Loucy (cell line): Measurements from ENCODE around the gene NHSL2.
"Not testable (repeated sequence)": the region's sequence is repeated elsewhere in the genome, so short reads cannot be mapped to it uniquely, and the experiment has no call there.

Experiments
- H2AFZ ChIP-seq: fragments of 200-600 bp; sonication (generic); 2 replicates; pipeline ENCODE4 v1.6.0; 2016; ENCODE audit warnings: antibody characterized with exemption, mild to moderate bottlenecking, low read length, moderate library complexity
- H3F3A ChIP-seq: fragments of 200-600 bp; 2 replicates; pipeline ENCODE4 v1.6.0; 2016; ENCODE audit warnings: antibody characterized with exemption, low read depth, mild to moderate bottlenecking
- H3K27me3 ChIP-seq: fragments of 200-600 bp; sonication (generic); 2 replicates; pipeline ENCODE4 v1.6.1; 2014; ENCODE audit warnings: low read length, mild to moderate bottlenecking; ENCODE audit not compliant: insufficient read depth, poor library complexity, severe bottlenecking
- H3K36me3 ChIP-seq: fragments of 200-600 bp; sonication (generic); 2 replicates; pipeline ENCODE4 v1.6.1; 2016; ENCODE audit warnings: low read length; ENCODE audit not compliant: insufficient read depth
- H3K4me1 ChIP-seq: fragments of 200-600 bp; sonication (generic); 2 replicates; pipeline ENCODE4 v1.5.1; 2014; ENCODE audit warnings: low read length, mild to moderate bottlenecking; ENCODE audit not compliant: insufficient read depth, poor library complexity, severe bottlenecking
- H3K4me2 ChIP-seq: fragments of 200-600 bp; sonication (generic); 2 replicates; pipeline ENCODE4 v1.6.0; 2014; ENCODE audit warnings: antibody characterized with exemption, low read length, low read depth, mild to moderate bottlenecking; ENCODE audit not compliant: poor library complexity, severe bottlenecking
- H3K4me3 ChIP-seq: fragments of 200-600 bp; sonication (generic); 2 replicates; pipeline ENCODE4 v1.5.1; 2014; ENCODE audit warnings: low read length, mild to moderate bottlenecking, mixed read lengths; ENCODE audit not compliant: poor library complexity, severe bottlenecking
- H3K79me2 ChIP-seq: fragments of 200-600 bp; sonication (generic); 2 replicates; pipeline ENCODE4 v1.6.1; 2014; ENCODE audit warnings: low read length; ENCODE audit not compliant: insufficient read depth
- H3K9ac ChIP-seq: fragments of 200-600 bp; sonication (generic); 2 replicates; pipeline ENCODE4 v1.6.0; 2014; ENCODE audit warnings: mild to moderate bottlenecking, low read depth, low read length, moderate library complexity; ENCODE audit not compliant: poor library complexity, severe bottlenecking
- H3K9me2 ChIP-seq: fragments of 200-600 bp; sonication (generic); replicated peaks from 2 replicates; pipeline ENCODE4 v1.6.1; 2016; ENCODE audit warnings: low read depth, low read length, mixed read lengths
- H3K9me3 ChIP-seq: fragments of 200-600 bp; sonication (generic); 2 replicates; pipeline ENCODE4 v1.6.1; 2014; ENCODE audit warnings: mild to moderate bottlenecking, antibody characterized with exemption, low read length, low read depth; ENCODE audit not compliant: insufficient read depth
- H4K20me1 ChIP-seq: fragments of 200-600 bp; sonication (generic); 2 replicates; pipeline ENCODE4 v1.6.0; 2014; ENCODE audit warnings: antibody characterized with exemption, low read length, mild to moderate bottlenecking; ENCODE audit not compliant: insufficient read depth, poor library complexity, severe bottlenecking
- CTCF ChIP-seq: fragments of 200-600 bp; sonication (generic); conservative IDR thresholded peaks from 2 replicates; pipeline ENCODE4 v1.5.1; 2014; ENCODE audit warnings: mild to moderate bottlenecking, antibody characterized with exemption, low read length
- EZH2phosphoT487 ChIP-seq: fragments of 200-600 bp; IDR thresholded peaks from 2 replicates; pipeline ENCODE4 v1.6.1; 2018; ENCODE audit warnings: antibody characterized with exemption, mild to moderate bottlenecking, moderate library complexity, borderline replicate concordance

NHSL2 gene

DNA sequence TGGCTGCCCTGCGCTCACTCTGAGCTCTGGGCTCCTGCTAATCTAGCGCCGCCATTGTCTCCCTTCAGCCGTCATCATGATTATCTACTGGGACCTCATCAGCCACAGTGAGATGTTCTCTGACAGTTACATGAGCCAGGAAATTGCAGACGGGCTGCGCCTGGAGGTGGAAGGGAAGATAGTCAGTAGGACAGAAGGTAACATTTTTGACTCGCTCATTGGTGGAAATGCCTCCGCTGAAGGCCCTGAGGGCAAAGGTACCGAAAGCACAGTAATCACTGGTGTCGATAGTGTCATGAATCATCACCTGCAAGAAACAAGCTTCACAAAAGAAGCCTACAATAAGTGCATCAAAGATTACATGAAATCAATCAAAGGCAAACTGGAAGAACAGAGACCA is 249.1 kb downstream of the NHSL2 start:
- H3K4me3 ChIP-seq = no peak overlapping the region
- no peak overlapping the region for H3K4me2 ChIP-seq
- no peaks in the 10 kb centered on the region for H3K4me1 ChIP-seq
- TF ChIP-seq EZH2phosphoT487 = no peak
- no peak for TF ChIP-seq CTCF
- H3K79me2 ChIP-seq = no peaks in the 10 kb centered on the region
- no peaks in the 10 kb centered on the region for H3F3A ChIP-seq
- H3K9me3 ChIP-seq = no peaks in the 10 kb centered on the region
- H3K27me3 ChIP-seq = no peaks in the 10 kb centered on the region
- no peak overlapping the region for H3K9ac ChIP-seq
- H4K20me1 ChIP-seq = no peaks in the 10 kb centered on the region
- no peaks in the 10 kb centered on the region for H3K36me3 ChIP-seq
- H2AFZ ChIP-seq = no peak overlapping the region
- no peaks in the 10 kb centered on the region for H3K9me2 ChIP-seq

GRCh38 chrX:72165551-72165950 is 254.9 kb downstream of the NHSL2 start:
- TF ChIP-seq EZH2phosphoT487 (no peak), CTCF (no peak)

DNA sequence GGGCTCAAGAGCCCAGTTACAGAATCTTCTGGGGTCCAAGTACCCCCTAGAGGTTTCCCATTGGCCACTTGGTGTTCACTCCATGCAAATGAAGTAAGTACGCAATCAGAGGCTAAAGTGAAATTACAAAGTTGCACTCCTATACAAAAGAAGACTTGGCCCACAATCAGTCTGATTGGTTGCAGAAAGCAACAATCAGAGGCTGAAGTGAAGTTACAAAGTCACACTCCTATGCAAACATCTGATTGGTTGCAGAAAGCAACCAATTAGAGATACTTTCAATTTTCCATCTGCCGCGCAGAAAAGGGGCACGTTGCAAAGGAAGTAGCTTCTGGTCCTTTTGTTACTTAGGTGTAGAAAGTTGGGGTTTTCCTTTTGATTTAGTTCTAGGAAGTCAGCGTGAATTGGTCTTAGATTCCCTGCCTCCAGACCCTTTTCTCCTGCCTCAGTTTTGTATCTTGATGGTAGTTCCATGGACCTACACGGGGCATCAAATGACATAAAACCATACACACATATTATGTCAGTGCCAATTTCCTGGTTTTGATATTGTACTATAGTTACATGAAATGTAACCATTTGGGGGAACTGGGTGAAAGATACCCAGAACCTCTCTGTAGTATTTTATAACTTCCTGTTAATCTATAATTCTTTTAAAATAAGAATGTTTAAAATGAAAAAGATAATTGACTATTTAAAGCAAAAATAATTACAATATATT is 258.5 kb downstream of the NHSL2 start:
- Histone ChIP-seq H3F3A (no peaks in the 10 kb centered on the region), H3K4me3 (no peak overlapping the region), H3K9ac (no peak overlapping the region), H2AFZ (peak overlapping the region; percentile 64; the same call in 1 of the 2 replicates), H3K4me1 (no peaks in the 10 kb centered on the region), H4K20me1 (no peaks in the 10 kb centered on the region), H3K79me2 (no peaks in the 10 kb centered on the region), H3K27me3 (no peaks in the 10 kb centered on the region), H3K9me2 (no peaks in the 10 kb centered on the region), H3K9me3 (no peaks in the 10 kb centered on the region), H3K4me2 (no peak overlapping the region), H3K36me3 (no peaks in the 10 kb centered on the region)
- TF ChIP-seq EZH2phosphoT487 = no peak

More at GRCh38 chrX:72165551-72165950, 254.9 kb downstream of the NHSL2 start:
- H2AFZ ChIP-seq = no peak overlapping the region
- H3K9ac ChIP-seq = no peak overlapping the region
- no peaks in the 10 kb centered on the region for H3K4me1 ChIP-seq
- no peaks in the 10 kb centered on the region for H3K9me3 ChIP-seq
- no peaks in the 10 kb centered on the region for H3F3A ChIP-seq
- no peak overlapping the region for H3K4me3 ChIP-seq
- H3K4me2 ChIP-seq = no peak overlapping the region
- H3K27me3 ChIP-seq = no peaks in the 10 kb centered on the region
- no peaks in the 10 kb centered on the region for H3K9me2 ChIP-seq
- H3K79me2 ChIP-seq = no peaks in the 10 kb centered on the region
- H4K20me1 ChIP-seq = no peaks in the 10 kb centered on the region
- H3K36me3 ChIP-seq = no peaks in the 10 kb centered on the region

- not testable (repeated sequence) for H3K27me3 ChIP-seq, H3K4me3 ChIP-seq, H3K36me3 ChIP-seq, H2AFZ ChIP-seq, H3K9me2 ChIP-seq, H3K9me3 ChIP-seq, H3F3A ChIP-seq, H3K4me1 ChIP-seq, H3K4me2 ChIP-seq, H3K79me2 ChIP-seq, H3K9ac ChIP-seq, H4K20me1 ChIP-seq
These were observed 265.6 kb downstream of the NHSL2 start for GRCh38 chrX:72176289-72176688.
